ENCODE results near the gene FAM219B.

Gene FAM219B

DNA sequence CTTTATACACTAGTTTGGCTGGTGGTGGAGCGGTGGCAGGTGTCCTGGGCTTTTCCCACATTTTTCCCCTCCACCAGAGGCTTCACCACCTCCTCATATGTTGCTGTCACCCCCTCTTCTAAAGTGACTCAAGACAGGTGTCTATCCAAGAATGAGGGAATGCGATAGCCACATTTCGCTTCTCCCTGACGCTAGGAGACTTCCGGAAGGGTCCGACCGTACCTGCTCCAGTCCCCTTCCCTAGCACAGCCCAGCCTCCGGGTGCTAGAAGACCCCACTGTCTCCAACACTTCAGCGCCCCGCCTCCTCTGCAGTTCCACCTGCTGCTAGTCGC, 34.0 kb downstream of the FAM219B start:
- no peak for DNase-seq

DNA sequence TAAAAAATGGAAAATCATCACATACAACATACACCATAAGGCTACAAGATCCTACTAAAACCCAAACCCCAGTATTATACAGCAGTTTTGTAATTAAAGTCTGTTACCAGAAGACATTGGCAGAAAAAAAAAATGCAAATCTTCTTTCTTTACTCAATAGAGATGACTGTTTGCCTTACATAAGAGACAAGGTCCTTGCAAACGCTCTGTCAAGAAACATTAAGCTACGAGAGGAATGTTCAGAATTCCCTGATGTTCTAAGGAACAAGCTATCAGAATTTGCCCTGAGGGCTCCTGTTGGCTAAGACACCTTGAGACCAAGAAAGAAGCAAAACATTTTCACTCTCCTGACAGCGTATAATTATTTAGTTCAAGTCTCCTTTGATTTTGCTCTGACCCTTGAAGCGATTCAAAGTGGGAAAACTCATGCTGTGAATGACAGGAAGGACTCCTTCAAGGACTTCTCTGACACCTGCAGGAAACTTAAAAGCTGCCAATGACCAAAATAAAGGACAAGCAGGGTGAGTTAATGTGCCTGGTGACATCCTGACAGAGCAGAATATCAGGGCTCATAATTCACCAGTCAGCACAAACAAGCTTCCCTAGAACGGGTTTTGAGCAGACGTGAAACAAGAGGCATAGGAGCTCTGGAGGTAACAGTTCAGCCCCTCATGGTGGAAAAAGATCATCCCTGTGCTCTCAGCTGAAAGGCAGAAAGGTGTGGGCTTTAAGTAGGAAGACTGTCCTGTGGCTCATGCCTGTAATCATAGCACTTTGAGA, 36.0 kb downstream of the FAM219B start:
- DNase-seq = no peak

DNA sequence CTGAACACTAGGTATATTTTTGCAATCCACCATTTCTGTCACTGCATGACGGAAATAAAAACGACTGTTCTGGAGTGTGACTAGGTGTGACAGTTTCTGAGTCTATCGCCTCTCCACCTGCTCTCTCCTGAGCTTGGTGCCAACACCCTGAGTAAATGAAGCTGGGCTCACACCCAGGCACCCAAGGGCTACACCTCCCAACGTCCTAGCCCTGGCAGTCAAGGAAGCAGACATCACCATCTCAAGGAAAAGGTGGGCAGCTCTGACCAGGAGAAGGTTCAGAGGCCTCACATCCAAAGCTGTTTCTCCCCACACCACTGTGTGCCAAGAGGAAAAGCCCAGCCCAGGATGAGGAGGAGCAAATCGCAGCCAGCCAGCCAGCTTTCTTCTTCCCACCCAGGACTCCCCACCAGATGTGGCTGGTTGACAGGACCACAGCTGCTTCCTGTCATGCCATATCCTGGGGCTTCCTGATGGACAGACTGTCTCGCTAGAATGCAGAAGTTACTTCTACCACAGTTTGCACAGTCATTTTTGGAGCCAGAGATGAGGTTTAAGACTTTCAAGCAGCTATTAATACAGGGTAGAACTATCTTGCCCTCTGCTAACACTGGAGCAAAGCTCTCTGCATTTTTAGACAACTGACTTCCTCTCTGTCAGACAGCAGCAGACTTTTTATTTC, 36.8 kb downstream of the FAM219B start:
- DNase-seq = peak; percentile 58

DNA sequence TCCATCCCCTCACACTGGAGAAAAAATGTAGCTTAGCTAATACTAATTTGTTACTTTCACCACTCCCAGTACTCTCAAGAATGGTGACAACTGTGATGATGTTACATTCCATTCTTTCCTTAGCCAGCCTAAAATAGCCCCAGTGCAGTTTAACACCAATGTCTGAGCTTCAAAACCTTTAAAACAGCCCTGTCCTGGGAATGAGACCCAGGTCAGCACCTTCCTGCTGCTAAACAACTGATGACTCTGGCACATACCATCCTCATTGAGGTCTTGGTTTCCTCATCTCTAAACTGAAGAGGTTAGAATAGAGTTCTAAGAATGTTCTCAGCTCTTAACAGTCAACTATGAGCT, 37.3 kb downstream of the FAM219B start:
- no peak for DNase-seq

DNA sequence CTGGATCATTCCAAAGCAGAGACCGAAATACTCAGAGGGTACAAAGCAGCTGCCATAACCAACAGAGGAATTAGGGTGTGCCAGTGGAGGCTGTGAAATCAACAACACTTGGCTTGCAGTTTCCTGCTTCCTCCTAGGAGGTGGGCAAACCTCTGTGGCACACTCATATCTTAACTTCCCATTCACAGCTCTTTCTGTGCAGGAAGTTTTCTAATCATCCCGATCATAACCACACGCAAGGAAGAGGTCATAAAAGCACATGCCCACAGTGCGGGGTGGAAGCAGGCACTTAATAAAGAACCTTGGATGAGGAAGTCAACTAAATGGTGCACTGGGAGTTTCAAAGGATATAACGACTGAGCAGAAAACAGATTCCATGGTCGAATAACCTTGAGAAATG, 38.6 kb downstream of the FAM219B start:
- no peak for DNase-seq

DNA sequence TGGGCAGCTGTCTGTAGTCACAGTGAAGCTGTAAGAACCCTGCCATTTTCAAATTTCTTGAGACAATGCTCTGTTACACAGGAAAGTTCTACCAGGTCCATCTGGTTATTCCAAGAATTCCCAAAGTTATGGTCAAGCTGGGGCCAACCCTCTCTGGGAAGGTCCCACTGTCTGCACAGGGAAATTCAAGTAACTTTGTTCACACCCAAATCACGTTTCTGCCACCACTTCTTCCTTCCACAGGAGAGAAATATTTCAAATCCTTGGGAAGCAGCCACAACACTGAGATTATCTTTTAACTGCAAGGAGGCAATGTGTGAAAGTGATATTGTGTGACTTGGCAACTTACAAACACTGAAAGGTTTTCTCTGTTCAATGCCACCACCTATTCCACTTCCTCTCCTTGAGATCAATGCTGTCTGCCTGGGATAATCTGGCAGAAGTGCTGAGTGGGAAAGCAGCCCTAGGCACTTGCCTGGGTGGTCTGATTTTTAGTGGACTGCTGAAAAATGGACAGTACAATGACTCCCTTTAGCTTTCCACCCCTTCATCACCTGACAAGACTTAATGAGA, 39.1 kb downstream of the FAM219B start:
- DNase-seq = no peak

DNA sequence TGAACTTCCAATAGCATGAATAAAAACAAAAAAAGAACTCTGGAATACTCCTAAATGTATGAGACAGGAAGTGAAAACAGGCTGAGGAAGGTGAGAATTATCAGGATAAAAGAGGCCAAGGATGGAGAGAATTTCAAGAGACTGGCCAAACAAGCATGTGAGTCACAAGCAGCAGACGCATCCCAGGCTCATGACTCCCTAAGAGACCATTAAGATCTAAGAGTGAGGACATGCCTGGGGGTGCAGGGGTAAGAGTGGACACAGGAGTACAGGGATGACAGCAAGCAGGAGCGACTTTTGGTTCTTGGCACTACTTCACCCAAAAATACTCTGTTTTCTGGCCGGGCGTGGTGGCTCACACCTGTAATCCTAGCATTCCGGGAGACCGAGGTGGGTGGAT, 40.6 kb downstream of the FAM219B start:
- no peak for DNase-seq

DNA sequence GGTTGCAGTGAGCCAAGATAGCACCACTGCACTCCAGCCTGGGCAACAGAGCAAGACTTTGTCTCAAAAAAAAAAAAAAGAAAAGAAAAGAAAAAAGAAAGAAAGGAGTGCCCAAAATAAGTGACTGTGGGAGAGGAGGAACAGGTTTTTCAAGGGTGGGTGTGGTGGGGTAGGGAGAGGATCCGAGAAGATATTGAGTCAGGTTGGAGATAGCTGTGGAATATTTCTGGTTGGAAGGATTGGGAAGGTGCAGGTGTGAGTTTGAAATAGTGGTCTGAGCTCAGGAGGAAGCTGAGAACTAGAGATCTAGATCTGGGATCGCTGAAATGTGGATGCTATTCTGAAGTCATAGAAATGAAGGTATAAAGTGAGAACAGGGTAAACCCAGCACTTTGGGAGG, 41.3 kb downstream of the FAM219B start:
- DNase-seq = no peak

DNA sequence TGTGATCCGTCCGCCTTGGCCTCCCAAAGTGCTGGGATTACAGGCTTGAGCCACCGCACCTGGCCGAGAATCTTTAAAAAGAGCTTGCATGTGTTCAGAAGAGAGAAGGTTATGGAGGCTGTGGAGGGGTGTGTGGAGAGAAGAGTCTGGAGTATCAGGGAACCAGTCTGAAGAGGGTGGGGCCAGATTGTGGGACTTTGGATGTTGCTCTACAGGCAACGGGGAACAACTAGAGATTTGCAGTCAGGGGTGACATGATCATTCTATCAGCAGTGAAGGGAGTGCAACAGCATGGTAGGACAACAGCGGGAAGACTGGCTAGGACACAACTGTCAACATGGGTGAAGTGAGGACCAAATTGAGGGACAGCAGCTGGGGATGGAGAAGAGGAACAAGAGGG, 42.4 kb downstream of the FAM219B start:
- DNase-seq = no peak

DNA sequence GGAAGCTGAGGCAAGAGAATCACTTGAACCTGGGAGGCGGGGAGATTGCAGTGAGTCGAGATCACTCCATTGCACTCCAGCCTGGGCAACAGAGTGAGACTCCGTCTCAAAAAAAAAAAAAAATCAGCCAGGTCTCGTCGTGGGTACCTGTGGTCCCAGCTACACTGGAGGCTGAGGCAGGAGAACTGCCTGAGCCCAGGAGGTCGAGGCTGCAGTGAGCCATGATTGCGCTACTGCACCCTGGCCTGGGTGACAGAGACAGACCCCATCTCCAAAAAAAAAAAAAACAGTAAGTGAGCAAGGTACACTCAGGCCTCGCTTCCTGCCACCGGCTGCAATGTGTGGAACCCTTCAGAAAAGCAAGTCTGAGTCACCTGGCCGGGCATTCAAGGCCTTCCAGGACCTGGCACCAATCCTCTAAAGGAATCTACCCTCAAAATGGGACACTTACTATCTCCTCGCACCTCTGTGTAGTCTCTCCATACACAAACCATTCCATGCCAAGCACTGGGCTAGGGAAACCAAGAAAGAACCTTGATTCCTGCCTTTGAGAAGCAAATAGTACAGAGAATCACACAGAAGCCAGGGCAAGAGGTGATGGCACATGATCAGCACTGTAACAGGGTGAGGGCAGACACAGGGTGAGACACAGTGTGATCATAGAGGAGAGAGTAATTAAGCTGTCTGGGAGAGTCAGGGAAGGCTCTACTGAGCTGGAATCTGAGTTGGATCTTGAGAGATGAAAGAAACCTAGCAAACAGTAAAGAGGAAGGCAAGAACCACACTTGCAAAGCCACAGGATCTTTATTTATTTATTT, 43.2 kb downstream of the FAM219B start:
- peak; percentile 19 for DNase-seq

DNA sequence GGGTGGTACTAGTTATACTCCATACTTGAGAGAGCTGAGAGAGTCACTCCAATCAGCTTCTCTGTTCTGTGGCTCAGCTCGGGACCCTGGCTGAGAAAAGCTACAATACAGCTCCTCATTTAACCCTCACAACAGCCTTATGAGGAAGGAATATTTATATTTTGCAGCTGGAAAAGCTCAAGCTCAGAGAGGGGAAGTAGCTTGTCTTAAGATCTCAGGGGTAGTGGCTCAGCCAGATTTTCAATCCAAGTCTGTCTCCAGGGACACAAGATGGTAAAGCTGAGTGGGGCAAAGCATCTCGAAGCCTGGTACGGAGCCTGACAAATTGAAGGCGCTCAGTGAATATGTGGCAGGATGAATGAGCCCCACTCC, 48.3 kb downstream of the FAM219B start:
- no peak for DNase-seq

DNA sequence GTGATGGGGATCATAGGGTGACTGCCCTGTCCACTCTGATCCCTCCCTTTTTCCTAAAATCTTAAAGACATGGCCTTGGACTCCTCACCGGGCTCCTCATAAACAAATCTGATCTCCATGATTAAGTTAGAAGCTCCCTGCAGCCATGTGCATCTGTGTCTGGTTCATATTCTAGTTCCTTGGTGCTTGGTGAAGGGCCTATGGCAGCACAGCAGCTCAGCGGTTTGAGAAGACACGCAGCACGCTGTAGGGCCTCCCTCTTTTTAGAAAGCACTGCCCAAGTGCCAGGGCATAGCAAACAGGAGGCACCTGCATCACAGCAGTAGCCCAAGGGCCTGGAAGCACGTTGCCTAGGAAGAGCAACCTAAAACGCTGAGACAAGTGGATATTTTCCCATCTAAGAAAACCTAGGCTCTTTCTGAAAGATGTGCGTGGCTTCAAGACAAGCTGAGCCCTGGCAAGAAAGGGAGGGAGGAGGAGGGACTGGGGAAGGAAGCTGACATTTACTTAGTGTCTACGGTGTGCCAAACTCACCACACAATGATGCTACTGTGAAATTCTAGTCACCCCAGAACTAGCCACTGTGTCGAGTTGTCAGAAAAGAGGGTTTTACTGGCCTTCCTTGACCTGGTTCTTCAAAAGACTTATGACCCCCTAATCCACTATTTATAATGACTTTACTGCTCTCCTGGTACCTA, 48.8 kb downstream of the FAM219B start:
- DNase-seq = no peak

DNA sequence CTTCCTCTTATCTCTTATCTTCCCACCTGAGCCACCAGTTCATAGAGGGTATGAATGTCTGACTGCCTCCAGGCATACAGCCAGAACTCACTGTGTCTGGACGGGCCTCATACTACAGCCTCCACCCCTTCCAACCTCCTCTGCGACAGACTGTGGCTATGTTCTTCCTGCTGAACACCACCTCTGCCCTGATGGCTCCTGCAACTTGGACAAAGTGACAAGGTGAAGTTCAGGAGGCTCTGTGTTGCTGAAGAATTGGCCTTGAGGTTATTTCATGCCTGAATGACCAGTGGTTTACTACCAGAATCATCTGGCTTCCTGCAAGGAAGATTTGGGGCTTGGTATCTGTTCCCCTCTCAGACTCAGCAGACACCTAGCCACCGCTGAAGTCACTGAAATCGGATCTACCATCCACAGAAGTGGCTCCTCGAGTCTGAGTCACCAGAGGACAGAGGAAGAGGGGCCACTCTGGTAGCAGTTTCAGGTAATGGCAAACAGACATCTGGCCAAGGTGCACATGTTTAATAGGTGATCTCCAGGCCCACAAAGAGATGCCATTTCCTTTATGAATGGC, 49.5 kb downstream of the FAM219B start:
- DNase-seq = no peak

DNA sequence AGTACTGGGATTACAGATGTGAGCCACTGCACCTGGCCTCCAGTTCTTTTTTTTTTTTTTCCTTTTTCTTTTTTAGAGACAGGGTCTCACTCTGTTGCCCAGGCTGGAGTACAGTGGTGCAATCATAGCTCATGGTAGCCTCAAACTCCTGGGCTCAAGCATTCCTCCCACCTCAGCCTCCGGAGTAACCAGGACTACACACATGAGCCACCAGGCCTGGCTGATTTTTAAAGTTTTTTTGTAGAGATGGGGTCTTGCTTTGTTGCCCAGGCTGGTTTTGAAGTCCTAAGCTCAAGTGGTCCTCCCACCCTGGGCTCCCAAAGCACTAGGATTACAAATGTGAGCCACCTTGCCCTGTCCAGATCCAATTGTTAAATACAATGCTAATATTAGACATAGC, 50.1 kb downstream of the FAM219B start:
- DNase-seq = no peak

DNA sequence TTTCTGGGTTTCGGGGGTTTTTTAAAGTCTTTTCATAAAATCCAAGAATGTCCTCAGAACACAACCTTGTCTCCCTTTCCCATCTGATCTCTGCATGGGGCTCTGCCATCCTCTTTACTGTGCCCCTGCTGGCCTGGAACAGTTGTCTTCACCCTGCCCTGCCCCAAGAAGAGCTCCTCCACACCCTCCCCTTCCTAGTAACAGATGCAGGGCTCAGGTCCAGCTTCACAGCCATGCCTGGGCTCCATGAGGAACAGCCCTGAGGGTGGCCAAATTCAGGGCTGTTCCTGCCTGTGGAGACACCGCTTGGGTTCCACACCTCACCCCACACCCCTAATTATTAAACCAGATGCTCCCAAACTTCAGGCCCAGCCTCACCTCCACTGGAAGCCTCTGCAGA, 50.8 kb downstream of the FAM219B start:
- no peak for DNase-seq

DNA sequence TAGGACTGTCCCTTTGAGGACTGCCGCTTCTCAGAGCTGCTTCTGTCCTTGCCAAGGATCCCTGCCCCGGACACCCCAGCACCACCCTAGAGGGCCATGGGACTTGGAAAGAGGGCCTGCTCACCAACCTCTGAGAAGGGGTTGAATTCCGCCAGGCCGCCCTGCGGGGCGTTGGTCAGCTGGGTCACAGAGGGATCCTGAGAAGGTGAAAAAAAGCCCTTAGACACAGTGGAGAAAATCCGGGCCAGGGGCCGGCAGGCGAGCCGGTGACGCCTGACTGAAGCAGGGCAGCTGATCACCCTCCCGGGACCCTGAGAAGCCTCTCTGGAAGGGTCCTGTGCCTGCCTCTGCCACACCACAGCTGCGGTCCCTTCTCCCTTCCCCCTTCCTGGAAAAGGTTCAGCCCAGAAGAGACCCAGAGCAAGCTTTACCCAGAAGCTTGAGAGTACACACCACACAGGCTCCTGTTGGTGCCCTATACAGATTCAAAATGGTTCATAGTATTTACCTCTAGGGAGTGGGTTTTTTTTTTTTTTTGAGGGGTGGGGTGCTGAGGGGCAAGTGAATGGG, 52.1 kb downstream of the FAM219B start:
- DNase-seq = no peak

DNA sequence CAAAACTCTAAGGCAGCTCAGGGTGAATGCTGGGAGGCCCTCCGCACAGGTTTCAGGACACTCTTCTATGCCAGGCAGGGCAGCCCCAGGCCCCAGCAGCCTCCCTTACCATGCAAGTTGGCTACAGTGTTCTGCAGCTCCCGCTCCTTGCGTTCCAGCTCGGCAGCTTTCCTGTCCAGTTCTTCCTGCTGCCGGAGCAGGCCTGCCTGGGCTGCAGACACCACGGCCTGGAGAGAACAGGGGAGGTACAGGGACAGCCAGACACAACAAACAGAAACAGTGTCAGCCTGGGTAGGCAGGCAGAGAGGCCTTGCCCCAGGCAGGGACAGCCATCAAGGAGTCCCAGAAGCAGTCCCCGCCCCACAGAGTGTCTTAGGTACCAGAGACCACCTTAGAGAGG, 54.7 kb downstream of the FAM219B start:
- no peak for DNase-seq

DNA sequence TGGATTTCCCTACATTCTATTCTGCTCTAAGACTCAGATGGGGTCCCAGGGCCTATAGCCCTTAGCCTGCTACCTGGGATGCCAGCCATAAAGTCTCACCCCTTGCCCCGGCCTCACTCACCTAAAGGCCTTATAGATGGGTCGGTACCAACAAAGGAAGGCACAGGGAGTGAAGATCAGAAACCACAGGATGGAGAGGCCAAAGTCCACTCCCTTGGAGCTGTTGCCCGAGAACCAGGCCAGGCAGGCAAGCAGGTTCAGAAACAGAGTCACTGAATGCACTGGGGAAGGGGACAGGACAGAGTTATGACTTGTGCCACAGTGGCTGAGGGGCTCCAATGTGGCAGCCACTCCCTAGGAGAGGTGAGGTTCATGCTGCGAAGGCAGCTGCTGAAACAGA, 56.3 kb downstream of the FAM219B start:
- no peak for DNase-seq

All from activated CD4-positive, alpha-beta T cell treated with anti-CD3 and anti-CD28 coated beads for 48 hours (primary cell).